ENCODE results near the gene HBD. TPM values are rescaled to one million over a fixed set of nuclear protein-coding genes. Genes with fewer than 3 reads are reported as not detected.

The HBD gene
- total RNA-seq: not detected

DNA sequence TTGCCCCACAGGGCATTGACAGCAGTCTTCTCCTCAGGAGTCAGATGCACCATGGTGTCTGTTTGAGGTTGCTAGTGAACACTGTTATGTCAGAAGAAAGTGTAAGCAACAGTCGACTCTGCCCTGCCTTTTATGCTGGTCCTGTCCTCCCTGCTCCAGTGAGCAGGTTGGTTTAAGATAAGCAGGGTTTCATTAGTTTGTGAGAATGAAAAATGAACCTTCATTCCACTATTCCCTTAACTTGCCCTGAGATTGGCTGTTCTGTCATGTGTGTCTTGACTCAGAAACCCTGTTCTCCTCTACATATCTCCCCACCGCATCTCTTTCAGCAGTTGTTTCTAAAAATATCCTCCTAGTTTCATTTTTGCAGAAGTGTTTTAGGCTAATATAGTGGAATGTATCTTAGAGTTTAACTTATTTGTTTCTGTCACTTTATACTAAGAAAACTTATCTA is at the start of gene HBD:
TSS of gene HBD (minus strand) at position 103 of the 454 bp plus-strand sequence. CDS start at position 53, 50 bp downstream.

DNA sequence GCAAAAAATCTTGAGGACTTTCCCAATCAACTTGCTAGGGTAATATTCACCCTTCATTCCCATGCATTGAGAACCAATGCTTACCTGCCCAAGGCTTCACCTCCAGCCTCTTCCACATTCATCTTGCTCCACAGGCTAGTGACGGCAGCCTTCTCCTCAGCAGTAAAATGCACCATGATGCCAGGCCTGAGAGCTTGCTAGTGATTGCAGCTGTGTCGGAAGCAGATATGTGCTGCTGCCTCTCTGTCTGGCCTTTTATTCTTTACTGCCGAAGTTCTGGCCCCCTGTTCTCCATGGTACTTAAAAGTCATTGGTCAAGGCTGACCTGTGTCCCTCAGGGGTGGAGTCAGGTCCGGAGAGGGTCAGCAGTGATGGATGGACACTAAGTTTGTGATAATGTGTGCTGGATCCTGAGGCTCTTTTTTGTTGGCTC is 35.4 kb upstream of the HBD start, which contains the start of gene HBE1:
TSS of gene HBE1 (minus strand) at position 231 of the 433 bp plus-strand sequence. CDS start at position 176, 55 bp downstream.

DNA sequence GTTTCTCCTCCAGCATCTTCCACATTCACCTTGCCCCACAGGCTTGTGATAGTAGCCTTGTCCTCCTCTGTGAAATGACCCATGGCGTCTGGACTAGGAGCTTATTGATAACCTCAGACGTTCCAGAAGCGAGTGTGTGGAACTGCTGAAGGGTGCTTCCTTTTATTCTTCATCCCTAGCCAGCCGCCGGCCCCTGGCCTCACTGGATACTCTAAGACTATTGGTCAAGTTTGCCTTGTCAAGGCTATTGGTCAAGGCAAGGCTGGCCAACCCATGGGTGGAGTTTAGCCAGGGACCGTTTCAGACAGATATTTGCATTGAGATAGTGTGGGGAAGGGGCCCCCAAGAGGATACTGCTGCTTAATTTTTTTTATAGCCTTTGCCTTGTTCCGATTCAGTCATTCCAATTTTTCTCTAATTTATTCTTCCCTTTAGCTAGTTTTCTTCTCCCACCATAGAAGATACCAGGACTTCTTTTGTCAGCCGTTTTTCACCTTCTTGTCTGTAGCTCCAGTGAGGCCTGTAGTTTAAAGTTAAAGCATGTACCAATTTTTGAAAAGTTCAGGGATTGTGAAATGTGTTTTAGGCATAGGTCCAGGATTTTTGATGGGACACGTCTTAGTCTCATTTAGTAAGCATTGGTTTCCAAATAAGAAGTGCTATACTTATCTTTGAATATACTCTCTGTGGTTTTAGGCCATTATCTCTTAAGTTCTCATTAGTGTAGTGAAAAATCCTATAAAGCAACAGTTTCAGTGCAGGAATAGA is 20.5 kb upstream of the HBD start, which contains the start of gene HBG2:
TSS of gene HBG2 (minus strand) at position 136 of the 768 bp plus-strand sequence. CDS start at position 83, 53 bp downstream.

GRCh38 chr11:5249807-5250396 is 15.6 kb upstream of the HBD start, which contains the start of gene HBG1:
TSS of gene HBG1 (minus strand) at chr11:5249857. CDS start at chr11:5249804, 53 bp downstream.

GRCh38 chr11:5226732-5227310 is 7.5 kb downstream of the HBD start, which contains the start of gene HBB:
TSS of gene HBB (minus strand) at chr11:5227071. CDS start at chr11:5227021, 50 bp downstream.

DNA sequence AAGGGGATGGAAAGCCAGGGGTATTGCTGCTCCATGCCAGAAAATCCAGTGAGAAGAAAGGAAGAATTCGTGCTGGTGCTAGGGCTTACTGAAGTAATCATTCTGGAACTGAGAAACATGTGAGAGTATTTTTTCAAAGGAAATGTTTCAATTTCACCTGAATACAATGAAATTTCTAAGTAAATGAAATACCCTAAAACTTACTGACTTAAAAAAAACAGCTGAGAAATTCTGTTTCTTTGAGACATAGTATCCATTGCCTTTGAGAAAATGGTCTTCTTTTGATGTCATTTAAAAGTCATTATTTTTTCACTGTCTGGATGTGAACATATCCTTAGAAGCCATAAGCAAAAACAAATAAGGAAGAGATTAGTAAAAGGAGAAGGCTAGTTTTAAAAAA is 33.7 kb downstream of the HBD start, which contains the start of gene OR51V1:
TSS of gene OR51V1 (minus strand) at position 101 of the 400 bp plus-strand sequence. CDS start at position 101, 0 bp downstream.

Other genes with a start within 250 kb of the HBD start
- not detected for gene OR51L1, start 239.6 kb downstream of the HBD start, total RNA-seq
- gene OR52J3, start 188.0 kb downstream of the HBD start, total RNA-seq: not detected
- not detected for gene OR52E2, start 174.9 kb downstream of the HBD start, total RNA-seq
- not detected for gene OR52E1, start 164.9 kb downstream of the HBD start, total RNA-seq
- not detected for gene OR52A5, start 96.1 kb downstream of the HBD start, total RNA-seq
- not detected for gene OR52A1, start 79.7 kb downstream of the HBD start, total RNA-seq
- not detected for gene OR51V1, start 33.8 kb downstream of the HBD start, total RNA-seq
- gene HBB, start 7.4 kb downstream of the HBD start, total RNA-seq: not detected
- gene HBG1, start 15.4 kb upstream of the HBD start, total RNA-seq: not detected
- not detected for gene HBG2, start 20.3 kb upstream of the HBD start, total RNA-seq
- gene HBE1, start 35.5 kb upstream of the HBD start, total RNA-seq: not detected
- not detected for gene OR51B4, start 67.5 kb upstream of the HBD start, total RNA-seq
- under 1 TPM in 1 of 2 donors, not detected in 1; 0.34 TPM for gene OR51B2, start 89.8 kb upstream of the HBD start, total RNA-seq
- not detected for gene OR51B5, start 109.0 kb upstream of the HBD start, total RNA-seq
- gene OR51B6, start 117.0 kb upstream of the HBD start, total RNA-seq: not detected
- not detected for gene OR51M1, start 149.3 kb upstream of the HBD start, total RNA-seq
- not detected for gene OR51Q1, start 187.6 kb upstream of the HBD start, total RNA-seq
- gene OR51I1, start 207.0 kb upstream of the HBD start, total RNA-seq: under 1 TPM in 1 of 2 donors, not detected in 1; 0.34 TPM
- not detected for gene OR51I2, start 214.8 kb upstream of the HBD start, total RNA-seq

All from melanocyte of skin (primary cell).